ENCODE measurements around the gene VPS13D. TPM values are rescaled to one million over a fixed set of nuclear protein-coding genes. Genes with fewer than 3 reads are reported as not detected.

Gene VPS13D
- total and polyA plus RNA-seq, 2 of the 4 experiments (the other 2 are of a cell fraction): 9.0 to 16.3 TPM

DNA sequence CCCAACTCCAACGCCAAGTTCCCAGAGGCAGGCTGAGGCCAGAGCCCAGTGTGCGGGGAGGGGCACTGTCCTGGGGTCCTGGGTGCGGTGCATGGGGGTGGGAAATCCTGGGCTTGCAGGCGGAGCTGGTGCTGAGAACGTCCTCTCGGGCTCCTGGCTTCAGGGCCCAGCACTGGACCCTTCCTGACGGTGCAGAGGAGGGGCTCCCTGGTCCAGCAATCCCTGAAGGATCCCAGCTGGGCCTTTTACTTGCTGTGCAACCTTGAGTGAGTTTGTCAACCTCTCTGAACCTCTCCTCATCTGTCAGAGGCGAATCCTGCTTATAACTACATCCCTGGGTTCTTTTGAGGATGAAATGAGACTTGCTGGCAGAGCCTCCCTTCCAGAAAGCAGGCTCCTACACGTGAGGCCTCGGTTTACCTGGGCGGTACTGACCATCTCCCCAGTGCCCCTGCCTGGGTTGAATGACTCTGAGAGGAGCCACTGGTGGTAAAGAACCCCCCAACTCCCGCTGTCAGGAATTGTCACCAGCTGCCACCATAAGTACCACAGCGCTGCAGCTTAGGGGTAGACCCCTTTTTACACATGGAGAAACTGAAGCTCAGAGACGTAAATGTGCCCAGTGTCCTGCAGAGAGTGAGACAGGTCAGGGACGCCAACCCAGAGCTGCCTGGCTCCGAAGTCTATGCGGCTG lies 310.9 kb downstream of the VPS13D start:
- Histone ChIP-seq H3K23ac (ENCODE audit: low read depth, low read length) (peak overlapping the region; percentile 31; the same call in 1 of the 2 replicates), H4K8ac (ENCODE audit: low read depth in 2 of 2, low read length in 2 of 2) (peak overlapping the region; percentile 15 to 79; a peak in 3 of 4 replicates), H3K4me1 (ENCODE audit: control insufficient read depth, insufficient read depth, low read length) (peaks cover 23% of the 10 kb centered on the region), H3K4me2 (ENCODE audit: low read depth, low read length) (peak overlapping the region; percentile 0; the same call in 1 of the 2 replicates), H3K56ac (ENCODE audit: extremely low read depth, insufficient read depth, low read length) (no peak overlapping the region), H2BK120ac (ENCODE audit: low read depth, low read length) (peak overlapping the region; percentile 72), H3K36me3 (ENCODE audit: control insufficient read depth, insufficient read depth, low read length) (no peaks in the 10 kb centered on the region), H4K5ac (ENCODE audit: low read depth, low read length) (peak overlapping the region; percentile 26), H3K9me3 (ENCODE audit: control insufficient read depth, insufficient read depth, low read length) (peaks cover 2% of the 10 kb centered on the region; the same call in 1 of the 2 replicates), H2AK5ac (ENCODE audit: low read depth, low read length) (peak overlapping the region; percentile 65), H3K4me3 (ENCODE audit: insufficient read depth, low read depth, low read length) (no peak overlapping the region), H2AFZ (replicated peaks; ENCODE audit: low read length, poor library complexity) (peak overlapping the region; percentile 91), H3K9ac (ENCODE audit: low read depth, low read length) (no peak overlapping the region; the same call in 1 of the 2 replicates), H3K79me1 (ENCODE audit: low read depth in 1 of 2, low read length in 2 of 2) (no peaks in the 10 kb centered on the region), H3K18ac (ENCODE audit: low read depth, low read length) (peak overlapping the region; percentile 25; the same call in 1 of the 2 replicates), H2BK15ac (ENCODE audit: low read depth, low read length) (peak overlapping the region; percentile 7; the same call in 2 of the 3 replicates), H3K4ac (ENCODE audit: low read depth, low read length) (peak overlapping the region; percentile 82), H3K9me1 (ENCODE audit: insufficient read depth, low read length) (peaks cover 6% of the 10 kb centered on the region; the same call in 1 of the 2 replicates), H3K27me3 (ENCODE audit: control insufficient read depth, insufficient read depth, low read length) (peaks cover 3% of the 10 kb centered on the region; the same call in 1 of the 2 replicates), H2BK20ac (ENCODE audit: low read depth, low read length) (peak overlapping the region; percentile 72; the same call in 1 of the 2 replicates), H2AK9ac (replicated peaks; ENCODE audit: low read depth, low read length, poor library complexity) (no peak overlapping the region), H4K20me1 (ENCODE audit: insufficient read depth, low read length) (no peaks in the 10 kb centered on the region), H4K91ac (ENCODE audit: insufficient read depth, low read depth, low read length) (peak overlapping the region; percentile 69), H3K14ac (replicated peaks; ENCODE audit: low read depth, low read length) (peak overlapping the region; percentile 74), H3K27ac (ENCODE audit: insufficient read depth, low read length) (peak overlapping the region; percentile 68), H2BK5ac (ENCODE audit: low read depth, low read length, poor library complexity, severe bottlenecking) (peak overlapping the region; percentile 63)
- dilution Hi-C loops (cut with HindIII; ENCODE audit: low sequenced_read_pairs, unreplicated experiment) (no loop called here), intact Hi-C loops (cut with micrococcal nuclease) (loop anchor here (5.0 kb wide), 1 partner anchor 58 kb away; no protein-coding TSS in a partner anchor), in situ Hi-C loops (cut with MboI; ENCODE audit: low sequenced_read_pairs) (no loop called here)
- ATAC-seq (ENCODE audit: low read depth) (peak; percentile 6; the same call in 1 of the 2 replicates), DNase-seq (no peak)
- ChIA-PET POLR2A (ENCODE audit: unreplicated experiment) (no interaction called here), CTCF (interaction anchor here (0.6 to 0.7 kb wide), 2 partner anchors 118 to 300 kb away, joined by 3 read pairs; no protein-coding TSS in a partner anchor)
- no TSS peak for BruUV-seq (replicated peaks)
- TF ChIP-seq RAD21 (IDR thresholded peaks at IDR 0.05; ENCODE audit: low read length) (no peak), BHLHE40 (IDR thresholded peaks at IDR 0.05; ENCODE audit: low read depth, low read length) (no peak), MAFK (IDR thresholded peaks at IDR 0.05; ENCODE audit: low read depth, low read length) (no peak), RCOR1 (IDR thresholded peaks at IDR 0.05; ENCODE audit: insufficient replicate concordance, low read length) (no peak), CEBPB (IDR thresholded peaks at IDR 0.05; ENCODE audit: low read depth, low read length) (no peak), RFX5 (IDR thresholded peaks at IDR 0.05; ENCODE audit: low read depth, low read length) (no peak), NFE2L2 (IDR thresholded peaks at IDR 0.05; ENCODE audit: low read depth, low read length) (no peak), MXI1 (IDR thresholded peaks at IDR 0.05; ENCODE audit: borderline replicate concordance, low read depth, low read length) (no peak), POLR2A (IDR thresholded peaks at IDR 0.05; ENCODE audit: low read depth, low read length) (no peak)
- TF ChIP-seq, protein P1, sequence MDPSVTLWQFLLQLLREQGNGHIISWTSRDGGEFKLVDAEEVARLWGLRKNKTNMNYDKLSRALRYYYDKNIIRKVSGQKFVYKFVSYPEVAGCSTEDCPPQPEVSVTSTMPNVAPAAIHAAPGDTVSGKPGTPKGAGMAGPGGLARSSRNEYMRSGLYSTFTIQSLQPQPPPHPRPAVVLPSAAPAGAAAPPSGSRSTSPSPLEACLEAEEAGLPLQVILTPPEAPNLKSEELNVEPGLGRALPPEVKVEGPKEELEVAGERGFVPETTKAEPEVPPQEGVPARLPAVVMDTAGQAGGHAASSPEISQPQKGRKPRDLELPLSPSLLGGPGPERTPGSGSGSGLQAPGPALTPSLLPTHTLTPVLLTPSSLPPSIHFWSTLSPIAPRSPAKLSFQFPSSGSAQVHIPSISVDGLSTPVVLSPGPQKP (IDR thresholded peaks at IDR 0.05; ENCODE audit: borderline replicate concordance, low read depth, low read length): no peak
- TF ChIP-seq, protein P2, sequence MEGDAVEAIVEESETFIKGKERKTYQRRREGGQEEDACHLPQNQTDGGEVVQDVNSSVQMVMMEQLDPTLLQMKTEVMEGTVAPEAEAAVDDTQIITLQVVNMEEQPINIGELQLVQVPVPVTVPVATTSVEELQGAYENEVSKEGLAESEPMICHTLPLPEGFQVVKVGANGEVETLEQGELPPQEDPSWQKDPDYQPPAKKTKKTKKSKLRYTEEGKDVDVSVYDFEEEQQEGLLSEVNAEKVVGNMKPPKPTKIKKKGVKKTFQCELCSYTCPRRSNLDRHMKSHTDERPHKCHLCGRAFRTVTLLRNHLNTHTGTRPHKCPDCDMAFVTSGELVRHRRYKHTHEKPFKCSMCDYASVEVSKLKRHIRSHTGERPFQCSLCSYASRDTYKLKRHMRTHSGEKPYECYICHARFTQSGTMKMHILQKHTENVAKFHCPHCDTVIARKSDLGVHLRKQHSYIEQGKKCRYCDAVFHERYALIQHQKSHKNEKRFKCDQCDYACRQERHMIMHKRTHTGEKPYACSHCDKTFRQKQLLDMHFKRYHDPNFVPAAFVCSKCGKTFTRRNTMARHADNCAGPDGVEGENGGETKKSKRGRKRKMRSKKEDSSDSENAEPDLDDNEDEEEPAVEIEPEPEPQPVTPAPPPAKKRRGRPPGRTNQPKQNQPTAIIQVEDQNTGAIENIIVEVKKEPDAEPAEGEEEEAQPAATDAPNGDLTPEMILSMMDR (conservative IDR thresholded peaks at IDR 0.05; ENCODE audit: low read depth, low read length): no peak
- TF ChIP-seq, protein P3, sequence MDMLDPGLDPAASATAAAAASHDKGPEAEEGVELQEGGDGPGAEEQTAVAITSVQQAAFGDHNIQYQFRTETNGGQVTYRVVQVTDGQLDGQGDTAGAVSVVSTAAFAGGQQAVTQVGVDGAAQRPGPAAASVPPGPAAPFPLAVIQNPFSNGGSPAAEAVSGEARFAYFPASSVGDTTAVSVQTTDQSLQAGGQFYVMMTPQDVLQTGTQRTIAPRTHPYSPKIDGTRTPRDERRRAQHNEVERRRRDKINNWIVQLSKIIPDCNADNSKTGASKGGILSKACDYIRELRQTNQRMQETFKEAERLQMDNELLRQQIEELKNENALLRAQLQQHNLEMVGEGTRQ (IDR thresholded peaks at IDR 0.05; ENCODE audit: low read depth, low read length): no peak
- 87% methylated on average over 4 of the region's 17 CpGs; no CpG with 5 or more reads in 1 of the 2 experiments for WGBS, 2 experiments (ENCODE audit: extremely low coverage in 2 of 2, insufficient read length in 1 of 2)
